ENCODE results near the gene PI4K2A. TPM values are rescaled to one million over a fixed set of nuclear protein-coding genes. Genes with fewer than 3 reads are reported as not detected.
A peak's percentile ranks its signal among the peaks of the same experiment; 100 is the strongest.
"Not testable (repeated sequence)": the region's sequence is repeated elsewhere in the genome, so short reads cannot be mapped to it uniquely, and the experiment has no call there.

Gene PI4K2A
- total RNA-seq, 1 experiment from 2014 or later = 20.5 TPM

GRCh38 chr10:97631098-97631497 lies 9.4 kb upstream of the PI4K2A start:
- DNase-seq (ENCODE audit: low read depth) = no peak

- peak; percentile 89 for DNase-seq (ENCODE audit: low read depth)
Observed at GRCh38 chr10:97632949-97633884, 7.3 kb upstream of the PI4K2A start, which contains the start of gene MORN4. Gene MORN4 (minus strand): TSS chr10:97633500. CDS start chr10:97619653, 13,847 bp downstream.

- DNase-seq (ENCODE audit: low read depth) = peak; percentile 39
Observed at GRCh38 chr10:97633921-97634320, 6.5 kb upstream of the PI4K2A start.

GRCh38 chr10:97635577-97635976 lies 4.9 kb upstream of the PI4K2A start:
- DNase-seq (ENCODE audit: low read depth) = no peak

GRCh38 chr10:97639090-97639489 lies 1.4 kb upstream of the PI4K2A start:
- DNase-seq (ENCODE audit: low read depth) = not testable (repeated sequence)

- peak; percentile 18 for DNase-seq (ENCODE audit: low read depth)
Observed at GRCh38 chr10:97640868-97641811, 669 bp downstream of the PI4K2A start.

- DNase-seq (ENCODE audit: low read depth) = not testable (repeated sequence)
Observed at GRCh38 chr10:97642471-97643159, 2.1 kb downstream of the PI4K2A start.

- no peak for DNase-seq (ENCODE audit: low read depth)
Observed at GRCh38 chr10:97643441-97643985, 3.0 kb downstream of the PI4K2A start.

GRCh38 chr10:97644936-97645335 lies 4.5 kb downstream of the PI4K2A start:
- DNase-seq (ENCODE audit: low read depth) = no peak

- DNase-seq (ENCODE audit: low read depth) = peak; percentile 73
Observed at GRCh38 chr10:97647556-97647955, 7.1 kb downstream of the PI4K2A start.

- peak; percentile 98 for DNase-seq (ENCODE audit: low read depth)
Observed at GRCh38 chr10:97648562-97649404, 8.3 kb downstream of the PI4K2A start.

- DNase-seq (ENCODE audit: low read depth) = not testable (repeated sequence)
Observed at GRCh38 chr10:97649405-97649750, 8.9 kb downstream of the PI4K2A start.

GRCh38 chr10:97650726-97651125 lies 10.3 kb downstream of the PI4K2A start:
- no peak for DNase-seq (ENCODE audit: low read depth)

- no peak for DNase-seq (ENCODE audit: low read depth)
Observed at GRCh38 chr10:97651773-97652172, 11.3 kb downstream of the PI4K2A start.

GRCh38 chr10:97656777-97657176 lies 16.3 kb downstream of the PI4K2A start:
- DNase-seq (ENCODE audit: low read depth) = no peak

GRCh38 chr10:97659589-97659988 lies 19.1 kb downstream of the PI4K2A start:
- peak; percentile 27 for DNase-seq (ENCODE audit: low read depth)

GRCh38 chr10:97664282-97664850 lies 23.9 kb downstream of the PI4K2A start:
- no peak for DNase-seq (ENCODE audit: low read depth)

- DNase-seq (ENCODE audit: low read depth) = no peak
Observed at GRCh38 chr10:97666992-97667391, 26.5 kb downstream of the PI4K2A start.

GRCh38 chr10:97667463-97667862 lies 27.0 kb downstream of the PI4K2A start:
- no peak for DNase-seq (ENCODE audit: low read depth)

GRCh38 chr10:97669571-97669970 lies 29.1 kb downstream of the PI4K2A start:
- DNase-seq (ENCODE audit: low read depth) = no peak

All from HT1080 (cell line).